Mesenchymal stem cell (in vitro differentiated cells and primary cell): ENCODE results near the gene DDT.
"Not testable (repeated sequence)": the region's sequence is repeated elsewhere in the genome, so short reads cannot be mapped to it uniquely, and the experiment has no call there.

Source experiments
- DNase-seq: peaks from one replicate; pipeline ENCODE4 v3.0.0-alpha.2; 2013
- H2AFZ ChIP-seq: one replicate; pipeline ENCODE4 v1.6.1; 2013; ENCODE audit warnings: low read depth, mild to moderate bottlenecking, control low read depth, inconsistent platforms, low read length, moderate library complexity
- H2AK5ac ChIP-seq: 2 replicates; pipeline ENCODE4 v1.6.1; 2013; ENCODE audit warnings: low read length, moderate library complexity, mild to moderate bottlenecking, inconsistent platforms; ENCODE audit not compliant: severe bottlenecking
- H2BK120ac ChIP-seq: one replicate; pipeline ENCODE4 v1.6.1; 2013; ENCODE audit warnings: low read depth, mild to moderate bottlenecking, inconsistent platforms, low read length, moderate library complexity
- H2BK12ac ChIP-seq, 2 experiments: one replicate each; pipeline ENCODE4 v1.6.1; 2013; ENCODE audit warnings: inconsistent platforms in 2 of 2, low read length in 2 of 2, mild to moderate bottlenecking in 2 of 2, moderate library complexity in 2 of 2, control low read depth in 1 of 2
- H2BK15ac ChIP-seq: one replicate; pipeline ENCODE4 v1.6.1; 2013; ENCODE audit warnings: mild to moderate bottlenecking, low read depth, inconsistent platforms; ENCODE audit not compliant: poor library complexity, severe bottlenecking
- H2BK5ac ChIP-seq: 2 replicates; pipeline ENCODE4 v1.6.1; 2013; ENCODE audit warnings: low read depth, mild to moderate bottlenecking, low read length, control low read depth, inconsistent platforms; ENCODE audit not compliant: poor library complexity, severe bottlenecking
- H3K14ac ChIP-seq, 2 experiments: one replicate each; pipeline ENCODE4 v1.6.1; 2013; ENCODE audit warnings: inconsistent platforms in 2 of 2, low read length in 2 of 2, control low read depth in 1 of 2, mild to moderate bottlenecking in 1 of 2, moderate library complexity in 1 of 2
- H3K18ac ChIP-seq, 2 experiments: one replicate each; pipeline ENCODE4 v1.6.1; 2013; ENCODE audit warnings: inconsistent platforms in 2 of 2, low read length in 2 of 2, control low read depth in 1 of 2, low read depth in 1 of 2, mild to moderate bottlenecking in 1 of 2
- H3K23ac ChIP-seq, 2 experiments: one replicate each; pipeline ENCODE4 v1.6.1; 2013; ENCODE audit warnings: inconsistent platforms in 2 of 2, low read length in 2 of 2, mild to moderate bottlenecking in 2 of 2, moderate library complexity in 2 of 2, control low read depth in 1 of 2
- H3K27ac ChIP-seq: 2 replicates; pipeline ENCODE4 v1.5.1; 2013; ENCODE audit warnings: mild to moderate bottlenecking, moderate library complexity, low read length, control low read depth, inconsistent platforms; ENCODE audit not compliant: poor library complexity, severe bottlenecking
- H3K27me3 ChIP-seq, 2 experiments: 2 replicates each; pipeline versions ENCODE4 v1.6.1 to v1.7.0; 2013; ENCODE audit warnings: low read length in 2 of 2, mild to moderate bottlenecking in 2 of 2, moderate library complexity in 2 of 2, control low read depth in 1 of 2, inconsistent platforms in 1 of 2; ENCODE audit not compliant: control insufficient read depth in 1 of 2, insufficient read depth in 1 of 2
- H3K36me3 ChIP-seq, 2 experiments: 2 replicates each; pipeline versions ENCODE4 v1.6.1 to v1.7.0; 2013; ENCODE audit warnings: low read length in 2 of 2, control low read depth in 1 of 2, inconsistent platforms in 1 of 2, low read depth in 1 of 2, mild to moderate bottlenecking in 1 of 2; ENCODE audit not compliant: insufficient read depth in 2 of 2, control insufficient read depth in 1 of 2
- H3K4ac ChIP-seq, 2 experiments: one replicate each; pipeline ENCODE4 v1.6.1; 2013; ENCODE audit warnings: inconsistent platforms in 2 of 2, low read length in 2 of 2, mild to moderate bottlenecking in 2 of 2, moderate library complexity in 2 of 2, control low read depth in 1 of 2, low read depth in 1 of 2
- H3K4me1 ChIP-seq: 2 replicates; pipeline ENCODE4 v1.6.1; 2013; ENCODE audit warnings: low read depth, low read length, control low read depth; ENCODE audit not compliant: control insufficient read depth, insufficient read depth
- H3K4me2 ChIP-seq: 2 replicates; pipeline ENCODE4 v1.6.1; 2013; ENCODE audit warnings: low read length, mild to moderate bottlenecking, inconsistent platforms; ENCODE audit not compliant: poor library complexity, severe bottlenecking
- H3K4me3 ChIP-seq, 2 experiments: 2 replicates each; pipeline versions ENCODE4 v1.5.1 to v1.7.0; 2013; ENCODE audit warnings: low read length in 2 of 2, mild to moderate bottlenecking in 2 of 2, control low read depth in 1 of 2, low read depth in 1 of 2; ENCODE audit not compliant: insufficient read depth in 1 of 2
- H3K79me1 ChIP-seq: replicated peaks from 2 replicates; pipeline ENCODE4 v1.6.1; 2013; ENCODE audit warnings: mild to moderate bottlenecking, control low read depth, low read length, inconsistent platforms; ENCODE audit not compliant: poor library complexity, severe bottlenecking
- H3K9ac ChIP-seq: 2 replicates; pipeline ENCODE4 v1.7.0; 2013; ENCODE audit warnings: mild to moderate bottlenecking, low read length, moderate library complexity
- H3K9me3 ChIP-seq: 2 replicates; pipeline ENCODE4 v1.7.0; 2013; ENCODE audit warnings: mild to moderate bottlenecking, low read length; ENCODE audit not compliant: control insufficient read depth
- H4K8ac ChIP-seq: one replicate; pipeline ENCODE4 v1.6.1; 2013; ENCODE audit warnings: inconsistent platforms, mild to moderate bottlenecking, low read length, moderate library complexity
- H4K91ac ChIP-seq: one replicate; pipeline ENCODE4 v1.6.1; 2013; ENCODE audit warnings: mild to moderate bottlenecking, low read length, inconsistent platforms
- WGBS: methylation state at CpG from one replicate; pipeline ENCODE4 v1.1.7; 2013; ENCODE audit warnings: mixed read lengths; 5-methylcytosine and 5-hydroxymethylcytosine counted together

DDT gene

DNA sequence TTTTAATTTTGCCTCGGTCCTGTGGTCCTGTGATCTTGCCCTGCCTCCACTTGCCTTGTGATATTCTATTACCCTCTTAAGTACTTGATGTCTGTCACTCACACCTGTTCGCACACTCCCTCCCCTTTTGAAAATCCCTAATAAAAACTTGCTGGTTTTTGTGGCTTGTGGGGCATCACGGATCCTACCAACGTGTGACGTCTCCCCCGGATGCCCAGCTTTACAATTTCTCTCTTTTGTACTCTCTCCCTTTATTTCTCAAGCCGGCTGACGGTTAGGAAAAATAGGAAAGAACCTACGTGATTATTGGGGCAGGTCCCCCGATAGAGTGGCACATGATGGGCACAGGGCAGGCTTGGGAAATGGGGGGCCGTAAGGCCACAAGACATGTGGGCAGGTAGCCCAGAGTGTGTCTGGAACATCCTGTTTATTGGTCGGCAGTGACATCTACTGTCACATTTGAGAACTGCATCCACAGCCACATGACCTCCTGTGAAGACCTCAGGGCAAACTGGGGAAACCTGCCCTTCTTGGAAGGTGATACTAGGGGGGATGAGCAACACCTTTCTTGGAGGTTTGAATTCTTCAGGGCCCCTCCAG lies 17.8 kb downstream of the DDT start:
- not testable (repeated sequence) for H3K27ac ChIP-seq, H3K23ac ChIP-seq, H2AK5ac ChIP-seq, H3K27me3 ChIP-seq, H3K18ac ChIP-seq, H3K9me3 ChIP-seq, H2BK12ac ChIP-seq, H3K4me1 ChIP-seq, H3K14ac ChIP-seq, H3K4me3 ChIP-seq, H2BK120ac ChIP-seq, H3K4me2 ChIP-seq, H4K8ac ChIP-seq, H3K36me3 ChIP-seq, H3K79me1 ChIP-seq, H2BK5ac ChIP-seq, H2BK15ac ChIP-seq, H4K91ac ChIP-seq, H3K4ac ChIP-seq
- DNase-seq, result peak; percentile 74
- Histone ChIP-seq H3K9ac (peak overlapping the region; percentile 35), H2AFZ (peak overlapping the region; percentile 51)
- WGBS, result 10% methylated on average over 8 of the region's 12 CpGs

DNA sequence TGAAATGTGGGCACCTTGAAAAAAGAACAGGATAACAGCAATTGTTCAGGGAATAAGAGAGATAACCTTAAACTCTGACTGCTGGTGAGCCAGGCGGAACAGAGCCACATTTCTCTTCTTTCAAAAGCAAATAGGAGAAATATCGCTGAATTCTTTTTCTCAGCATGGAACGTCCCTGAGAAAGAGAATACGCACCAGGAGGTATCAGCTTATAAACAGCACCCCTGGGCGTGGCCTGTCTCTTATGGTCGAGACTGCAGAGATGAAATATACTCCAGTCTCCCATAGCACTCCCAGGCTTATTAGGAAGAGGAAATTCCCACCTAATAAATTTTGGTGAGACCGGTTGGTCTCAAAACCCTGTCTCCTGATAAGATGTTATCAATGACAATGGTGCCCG lies 18.4 kb downstream of the DDT start:
- not testable (repeated sequence) for H4K8ac ChIP-seq, H3K36me3 ChIP-seq, DNase-seq, H3K4ac ChIP-seq, H3K14ac ChIP-seq, H3K4me2 ChIP-seq, H2AFZ ChIP-seq, H2AK5ac ChIP-seq, H3K18ac ChIP-seq, H4K91ac ChIP-seq, H3K79me1 ChIP-seq, H3K4me1 ChIP-seq, H2BK120ac ChIP-seq, H2BK5ac ChIP-seq, H2BK15ac ChIP-seq, H3K27ac ChIP-seq, H2BK12ac ChIP-seq, H3K23ac ChIP-seq, H3K4me3 ChIP-seq, H3K9me3 ChIP-seq, H3K27me3 ChIP-seq, H3K9ac ChIP-seq
- WGBS, result 37% methylated on average over 7 of the region's 8 CpGs

DNA sequence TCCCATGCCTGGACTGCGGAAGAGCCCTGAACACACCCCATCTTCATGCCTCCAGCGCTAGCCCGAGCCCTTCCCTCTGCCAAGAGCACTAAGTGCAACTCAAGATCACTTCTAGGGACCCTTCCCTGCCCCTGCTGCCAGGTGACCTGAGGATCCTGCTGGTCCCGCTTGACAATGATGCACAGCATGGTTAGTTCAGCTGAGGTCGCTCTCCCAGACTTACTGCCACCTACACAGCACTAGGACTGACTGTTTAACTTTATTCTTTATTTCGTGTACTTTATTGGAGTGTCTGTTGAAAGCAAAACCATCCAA lies 19.3 kb downstream of the DDT start:
- H3K18ac ChIP-seq, H2BK5ac ChIP-seq, H3K9me3 ChIP-seq, H3K27me3 ChIP-seq, H3K4me3 ChIP-seq, H3K4me2 ChIP-seq, H3K9ac ChIP-seq, H3K79me1 ChIP-seq, DNase-seq, H2BK12ac ChIP-seq, H2AFZ ChIP-seq, H3K27ac ChIP-seq, H3K4me1 ChIP-seq, H4K91ac ChIP-seq, H2AK5ac ChIP-seq, H3K36me3 ChIP-seq, H4K8ac ChIP-seq, H2BK120ac ChIP-seq, H2BK15ac ChIP-seq, H3K23ac ChIP-seq: not testable (repeated sequence)
- Histone ChIP-seq H3K14ac (peak overlapping the region in 1 of 2 experiments; percentile 44), H3K4ac (peak overlapping the region in 1 of 2 experiments; percentile 35)
- 70% methylated on average over 4 of the region's 6 CpGs for WGBS

DNA sequence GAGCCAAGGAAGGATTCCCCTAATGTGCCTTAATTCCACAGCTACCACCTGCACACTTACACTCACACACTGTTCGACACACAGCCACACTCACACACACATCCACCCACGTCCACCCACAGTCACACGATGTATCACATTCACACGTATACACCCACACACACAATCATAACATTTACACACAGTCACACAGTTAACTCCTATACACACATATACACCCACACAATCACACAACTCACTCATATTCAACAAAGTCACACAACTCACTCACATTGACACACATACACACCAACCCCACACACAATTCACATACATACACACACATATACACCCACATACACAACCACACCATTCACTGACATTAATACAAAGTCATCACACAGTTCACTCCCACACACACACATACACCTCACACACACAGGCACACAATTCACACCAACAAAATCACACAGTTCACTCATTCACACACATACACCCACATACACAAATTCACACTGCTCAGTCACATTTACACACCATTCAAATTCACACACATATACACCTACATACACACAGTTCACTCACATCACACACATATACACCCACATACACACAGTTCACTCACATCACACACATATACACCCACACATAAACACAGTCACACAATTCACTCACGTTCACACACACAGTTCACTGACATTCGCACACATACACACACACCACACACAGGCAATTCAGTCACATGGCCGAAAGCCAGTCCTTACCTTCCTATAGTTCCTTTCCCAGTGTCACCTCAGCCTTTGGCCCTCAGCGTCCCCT lies 19.8 kb downstream of the DDT start:
- H3K4me2 ChIP-seq, result not testable (repeated sequence)
- 84% methylated on average over 8 of the region's 8 CpGs for WGBS

More for the DNA sequence above, 19.8 kb downstream of the DDT start:
- not testable (repeated sequence) for H3K18ac ChIP-seq, H2BK5ac ChIP-seq, H3K23ac ChIP-seq, DNase-seq, H2AFZ ChIP-seq, H4K8ac ChIP-seq, H2BK15ac ChIP-seq, H3K4me1 ChIP-seq, H3K9ac ChIP-seq, H3K9me3 ChIP-seq, H3K36me3 ChIP-seq, H3K27ac ChIP-seq, H3K79me1 ChIP-seq, H2AK5ac ChIP-seq, H4K91ac ChIP-seq, H2BK120ac ChIP-seq, H2BK12ac ChIP-seq, H3K4me3 ChIP-seq, H3K27me3 ChIP-seq
- Histone ChIP-seq H3K14ac (peak overlapping the region in 1 of 2 experiments; percentile 44), H3K4ac (peak overlapping the region in 1 of 2 experiments; percentile 35)
